GM18951 (cell line): Measurements from ENCODE around the gene CPOX.
"Not testable (repeated sequence)": the region's sequence is repeated elsewhere in the genome, so short reads cannot be mapped to it uniquely, and the experiment has no call there.

Source experiments
- POLR2A ChIP-seq: IDR thresholded peaks from 4 replicates; pipeline ENCODE4 v1.6.1; 2011; ENCODE audit warnings: mild to moderate bottlenecking; ENCODE audit not compliant: insufficient read length, insufficient read depth; ENCODE audit errors: extremely low read depth
- in situ Hi-C: fragments of 300-500 bp; cut with MboI; formaldehyde crosslinking; loops from one replicate; pipeline ENCODE4 v1.12.0; 2022; ENCODE audit warnings: low sequenced_read_pairs, mixed read lengths, inconsistent platforms; ENCODE audit not compliant: unreplicated experiment

Gene CPOX

GRCh38 chr3:98593046-98593936 is at the start of gene CPOX:
TSS of gene CPOX (minus strand) at chr3:98593611. CDS start at chr3:98593504, 107 bp downstream.
- in situ Hi-C loops: loop anchor here (25.0 kb wide), 1 partner anchor 556 kb away; the partner anchor contains the start of gene GABRR3
- peak; percentile 81 for TF ChIP-seq POLR2A

GRCh38 chr3:98642769-98643168 is 49.4 kb upstream of the CPOX start:
- in situ Hi-C loops: not testable (repeated sequence)

GRCh38 chr3:98641756-98642155 is 48.3 kb upstream of the CPOX start:
- in situ Hi-C loops: not testable (repeated sequence)

GRCh38 chr3:98638515-98638914 is 45.1 kb upstream of the CPOX start:
- in situ Hi-C loops: not testable (repeated sequence)

- in situ Hi-C loops: no loop called here
Measured at GRCh38 chr3:98630416-98630815, 37.0 kb upstream of the CPOX start.

GRCh38 chr3:98628317-98628716 is 34.9 kb upstream of the CPOX start:
- in situ Hi-C loops: no loop called here
- no peak for TF ChIP-seq POLR2A

More at GRCh38 chr3:98630416-98630815, 37.0 kb upstream of the CPOX start:
- TF ChIP-seq POLR2A: no peak

DNA sequence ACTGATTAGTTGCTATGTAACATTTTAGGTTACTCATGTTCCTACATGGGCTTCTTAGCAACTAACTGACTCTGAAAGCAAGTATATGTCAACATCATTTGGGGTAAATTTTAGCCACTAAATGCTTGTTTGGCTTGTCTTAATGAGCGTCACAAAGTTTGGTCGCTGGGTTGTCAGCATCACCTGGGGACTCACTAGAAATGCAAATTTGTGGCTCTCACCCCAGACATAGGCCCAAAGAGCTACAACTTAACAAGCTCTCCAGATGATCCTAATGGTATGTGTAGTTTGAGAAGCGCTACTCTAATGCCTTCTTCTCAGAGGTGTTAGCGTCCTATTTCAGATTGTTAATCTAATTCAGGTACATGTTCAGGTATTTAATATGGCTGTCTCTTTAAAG is 32.7 kb upstream of the CPOX start:
- in situ Hi-C loops: no loop called here
- no peak for TF ChIP-seq POLR2A

GRCh38 chr3:98623572-98624280 is 30.3 kb upstream of the CPOX start:
- in situ Hi-C loops: loop anchor here (25.0 kb wide), 1 partner anchor 389 kb away; no protein-coding TSS in a partner anchor
- no peak for TF ChIP-seq POLR2A

DNA sequence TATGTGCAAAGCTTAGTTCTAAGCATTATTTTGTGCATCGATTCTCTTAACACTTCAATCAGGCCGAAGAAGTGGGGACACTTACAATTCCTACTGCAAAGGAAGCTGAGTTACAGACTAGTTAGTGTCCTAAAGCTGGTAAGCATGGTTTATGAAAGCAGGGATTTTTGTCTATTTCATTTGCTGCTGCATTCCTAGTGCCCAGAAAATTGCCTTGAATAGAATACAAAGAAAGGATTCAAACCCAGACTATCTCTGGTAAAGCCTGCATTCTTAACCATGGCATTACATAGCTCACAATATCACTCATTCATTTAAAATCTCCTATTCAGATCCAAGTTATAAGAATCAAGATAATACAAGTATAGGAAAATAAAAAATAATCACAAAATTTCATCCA is 24.4 kb upstream of the CPOX start:
- in situ Hi-C loops: loop anchor here (25.0 kb wide), 1 partner anchor 394 kb away; no protein-coding TSS in a partner anchor
- no peak for TF ChIP-seq POLR2A

DNA sequence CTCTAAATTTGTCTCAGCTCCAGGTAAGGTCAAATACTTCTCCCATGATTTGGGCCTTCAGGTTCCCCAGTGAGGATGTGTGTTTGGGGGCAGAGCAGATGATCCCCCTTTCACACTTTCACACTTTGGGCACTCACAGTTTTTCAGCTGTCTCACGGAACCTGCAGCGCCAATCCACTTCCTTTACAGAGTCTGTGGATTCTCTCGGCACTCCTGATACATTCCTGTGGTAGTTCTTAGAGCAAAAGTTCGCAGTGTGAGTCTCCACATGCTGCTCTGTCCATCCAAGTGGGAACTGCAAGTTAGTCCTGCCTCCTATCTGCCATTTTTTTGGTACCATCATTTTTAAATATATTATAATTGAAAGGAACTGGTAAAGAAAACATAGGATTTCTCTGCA is 20.2 kb upstream of the CPOX start:
- in situ Hi-C loops: loop anchor here (25.0 kb wide), 1 partner anchor 399 kb away; no protein-coding TSS in a partner anchor
- TF ChIP-seq POLR2A: no peak

DNA sequence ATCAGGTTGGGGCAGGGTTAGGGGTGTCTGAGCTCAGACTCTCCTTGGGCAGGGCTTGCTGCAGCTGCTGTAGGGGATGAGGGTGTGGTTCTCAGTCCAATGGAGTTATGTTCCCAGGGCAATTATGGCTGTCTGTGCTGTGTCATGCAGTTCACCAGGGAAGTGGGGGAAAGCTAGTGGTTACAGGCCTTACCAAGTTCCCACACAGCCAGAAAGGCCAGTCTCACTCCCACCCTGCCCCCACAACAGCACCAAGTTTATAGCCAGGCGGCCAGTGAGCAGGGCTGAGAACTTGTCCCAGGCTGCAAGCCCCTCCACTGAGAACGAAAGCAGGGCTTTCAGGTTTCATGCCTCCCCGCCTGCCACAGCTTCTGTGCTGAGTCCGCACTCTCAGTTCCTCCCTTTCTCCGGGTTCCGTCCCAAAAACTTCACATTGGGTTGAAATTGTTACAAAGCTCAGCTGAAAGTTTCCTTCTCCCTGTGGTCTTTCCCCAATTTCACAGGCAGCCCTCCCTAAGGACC is 19.6 kb upstream of the CPOX start:
- TF ChIP-seq POLR2A: no peak
- in situ Hi-C loops: loop anchor here (25.0 kb wide), 1 partner anchor 399 kb away; no protein-coding TSS in a partner anchor

GRCh38 chr3:98612587-98612986 is 19.2 kb upstream of the CPOX start:
- in situ Hi-C loops: loop anchor here (25.0 kb wide), 1 partner anchor 400 kb away; no protein-coding TSS in a partner anchor

GRCh38 chr3:98608029-98608428 is 14.6 kb upstream of the CPOX start:
- TF ChIP-seq POLR2A: no peak
- in situ Hi-C loops: loop anchor here (25.0 kb wide), 1 partner anchor 404 kb away; no protein-coding TSS in a partner anchor

More at GRCh38 chr3:98612587-98612986, 19.2 kb upstream of the CPOX start:
- TF ChIP-seq POLR2A: no peak

DNA sequence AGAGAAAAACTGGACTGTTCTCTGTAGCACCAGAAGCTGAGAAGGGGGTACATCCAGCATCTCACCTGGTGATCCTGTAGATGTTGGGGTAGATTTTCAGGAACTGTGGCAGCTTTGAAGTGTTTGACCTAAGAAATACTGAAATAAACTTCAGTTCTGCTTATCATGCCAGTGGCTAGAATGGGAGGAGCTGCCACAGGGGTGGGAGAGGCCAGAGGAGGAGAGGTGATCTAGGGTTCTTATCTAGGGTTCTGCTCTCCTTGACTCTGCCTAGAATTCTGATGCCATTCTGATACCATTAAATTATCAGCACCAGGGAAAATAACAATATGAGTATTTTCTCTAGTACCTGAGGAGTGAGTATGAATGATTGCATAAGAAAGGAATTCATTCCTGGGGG is 10.2 kb upstream of the CPOX start:
- in situ Hi-C loops: loop anchor here (5.0 to 25.0 kb wide), 2 partner anchors 204 to 409 kb away; no protein-coding TSS in a partner anchor
- TF ChIP-seq POLR2A: no peak
